HEK293T (cell line): ENCODE measurements around the gene ERFL.

ENCODE experiments used
- ELF4 ChIP-seq: fragments of 450-650 bp; IDR thresholded peaks from 2 replicates; pipeline ENCODE4 v1.6.1; 2017; ENCODE audit warnings: antibody characterized with exemption
- FOXA1 ChIP-seq: fragments of 450-650 bp; IDR thresholded peaks from 2 replicates; pipeline ENCODE4 v1.6.1; 2016; ENCODE audit warnings: mild to moderate bottlenecking
- FOXK2 ChIP-seq: fragments of 450-650 bp; IDR thresholded peaks from 2 replicates; pipeline ENCODE4 v1.6.1; 2016; ENCODE audit warnings: mild to moderate bottlenecking
- FOXM1 ChIP-seq: fragments of 450-650 bp; IDR thresholded peaks from 2 replicates; pipeline ENCODE4 v1.6.1; 2017; ENCODE audit warnings: mild to moderate bottlenecking, borderline replicate concordance
- L3MBTL2 ChIP-seq: fragments of 450-650 bp; conservative IDR thresholded peaks from 2 replicates; pipeline ENCODE4 v1.6.1; 2016; ENCODE audit warnings: mild to moderate bottlenecking
- PKNOX1 ChIP-seq: fragments of 450-650 bp; IDR thresholded peaks from 2 replicates; pipeline ENCODE4 v1.6.1; 2016
- SP1 ChIP-seq: fragments of 450-650 bp; IDR thresholded peaks from 2 replicates; pipeline ENCODE4 v1.6.1; 2017
- SUZ12 ChIP-seq: fragments of 450-650 bp; IDR thresholded peaks from 2 replicates; pipeline ENCODE4 v1.6.1; 2016; ENCODE audit warnings: mild to moderate bottlenecking
- TARDBP ChIP-seq: fragments of 450-650 bp; IDR thresholded peaks from 2 replicates; pipeline ENCODE4 v1.6.1; 2016

GRCh38 chr19:41893899-41894298 is 34.4 kb downstream of the ERFL start:
- TF ChIP-seq FOXA1 (no peak), SP1 (no peak), FOXM1 (no peak), ELF4 (no peak), L3MBTL2 (no peak), TARDBP (no peak), SUZ12 (no peak), FOXK2 (no peak), PKNOX1 (no peak)
